Activated T-cell treated with anti-CD3 and anti-CD28 coated beads, Interleukin-2, amount 50 U/mL, for 4 hours (primary cell): ENCODE results near the gene NT5C1B. TPM values are rescaled to one million over a fixed set of nuclear protein-coding genes. Genes with fewer than 3 reads are reported as not detected.

Source experiments
- ATAC-seq, 2 donors: fragments of 200-7000 bp; cut with Tn5 transposase; one replicate each; pipeline ENCODE4 v1.10.0; 2021
- DNase-seq: peaks from one replicate; pipeline ENCODE4 v3.0.0-alpha.2; 2020
- H3K27me3 Mint-ChIP-seq: one replicate; pipeline ENCODE4 v1.8.0; 2021; ENCODE audit warnings: low read depth, mixed read lengths
- H3K36me3 Mint-ChIP-seq: one replicate; pipeline ENCODE4 v1.8.0; 2022; ENCODE audit warnings: mixed read lengths; ENCODE audit not compliant: insufficient read depth
- H3K4me1 Mint-ChIP-seq: one replicate; pipeline ENCODE4 v1.8.0; 2021; ENCODE audit warnings: low read depth, mixed read lengths
- H3K4me3 Mint-ChIP-seq: one replicate; pipeline ENCODE4 v1.8.0; 2021; ENCODE audit warnings: mild to moderate bottlenecking, moderate library complexity, mixed read lengths
- H3K9me3 Mint-ChIP-seq: one replicate; pipeline ENCODE4 v1.8.0; 2021; ENCODE audit warnings: mixed read lengths
- total RNA-seq, 3 donors: library from RNA; stranded (reverse); gene quantifications; one replicate each; pipeline ENCODE4 v1.2.1, GENCODE V29; 2021

The NT5C1B gene
- total RNA-seq, 3 donors from 2014 or later = not detected

DNA sequence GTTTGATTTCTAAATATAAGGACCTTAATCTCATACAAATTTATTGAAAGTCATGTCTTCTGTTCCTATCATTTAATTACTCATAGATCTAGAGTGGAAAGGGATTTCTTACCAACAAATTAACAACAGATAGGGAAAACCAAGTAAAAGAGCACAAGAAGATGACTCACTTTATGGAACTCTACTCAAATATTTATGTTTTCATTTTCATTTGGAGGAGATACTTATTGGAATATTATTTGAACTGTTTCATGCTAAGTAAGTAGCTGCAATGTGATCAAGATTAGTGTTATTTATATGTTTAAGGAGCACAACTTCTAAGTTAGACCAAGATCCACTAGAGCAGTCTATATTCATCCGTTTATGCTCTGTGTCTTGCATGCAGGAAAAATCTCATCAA lies 1.3 kb downstream of the NT5C1B start:
- Mint-ChIP-seq H3K27me3 (no peaks in the 10 kb centered on the region), H3K9me3 (peaks cover 6% of the 10 kb centered on the region), H3K36me3 (peaks cover 25% of the 10 kb centered on the region), H3K4me3 (no peak overlapping the region), H3K4me1 (no peaks in the 10 kb centered on the region)
- ATAC-seq (no peak), DNase-seq (no peak)

GRCh38 chr2:18585526-18585925 lies 3.8 kb downstream of the NT5C1B start:
- Mint-ChIP-seq H3K4me3 (no peak overlapping the region), H3K36me3 (peaks cover 28% of the 10 kb centered on the region), H3K9me3 (peaks cover 6% of the 10 kb centered on the region), H3K4me1 (no peaks in the 10 kb centered on the region), H3K27me3 (no peaks in the 10 kb centered on the region)
- ATAC-seq = no peak
- DNase-seq = no peak

GRCh38 chr2:18584608-18584954 lies 4.8 kb downstream of the NT5C1B start:
- H3K4me1 Mint-ChIP-seq = no peaks in the 10 kb centered on the region
- H3K27me3 Mint-ChIP-seq = no peaks in the 10 kb centered on the region
- peaks cover 25% of the 10 kb centered on the region for H3K36me3 Mint-ChIP-seq

GRCh38 chr2:18583905-18584607 lies 5.3 kb downstream of the NT5C1B start:
- Mint-ChIP-seq H3K27me3 (no peaks in the 10 kb centered on the region), H3K4me3 (no peak overlapping the region)
- no peak for DNase-seq

More at GRCh38 chr2:18584608-18584954, 4.8 kb downstream of the NT5C1B start:
- DNase-seq (no peak), ATAC-seq (no peak)
- H3K9me3 Mint-ChIP-seq = peaks cover 6% of the 10 kb centered on the region
- H3K4me3 Mint-ChIP-seq = no peak overlapping the region

GRCh38 chr2:18580606-18581005 lies 8.8 kb downstream of the NT5C1B start:
- H3K4me3 Mint-ChIP-seq = no peak overlapping the region
- no peaks in the 10 kb centered on the region for H3K4me1 Mint-ChIP-seq
- peaks cover 29% of the 10 kb centered on the region for H3K36me3 Mint-ChIP-seq
- DNase-seq (no peak), ATAC-seq (no peak)
- H3K27me3 Mint-ChIP-seq = no peaks in the 10 kb centered on the region
- H3K9me3 Mint-ChIP-seq = peaks cover 27% of the 10 kb centered on the region

More at GRCh38 chr2:18583905-18584607, 5.3 kb downstream of the NT5C1B start:
- no peak for ATAC-seq
- H3K9me3 Mint-ChIP-seq = peaks cover 12% of the 10 kb centered on the region
- H3K4me1 Mint-ChIP-seq = no peaks in the 10 kb centered on the region
- peaks cover 25% of the 10 kb centered on the region for H3K36me3 Mint-ChIP-seq

DNA sequence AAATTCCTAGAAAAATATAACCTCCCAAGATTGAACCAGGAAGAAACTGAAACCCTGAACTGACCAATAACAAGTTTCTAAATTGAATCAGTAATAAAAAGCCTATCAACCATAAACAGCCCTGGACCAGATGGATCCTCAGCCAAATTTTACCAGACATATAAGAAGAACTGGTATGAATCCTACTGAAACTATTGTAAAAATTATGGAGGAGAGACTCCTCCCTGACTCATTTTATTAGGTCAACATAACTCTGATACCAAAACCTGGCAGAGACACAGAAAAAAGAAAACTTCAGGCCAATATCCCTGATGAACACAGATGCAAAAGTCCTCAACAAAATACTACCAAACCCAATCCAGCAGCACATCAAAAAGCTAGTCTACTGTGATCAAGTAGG lies 11.3 kb downstream of the NT5C1B start:
- peaks cover 31% of the 10 kb centered on the region for H3K36me3 Mint-ChIP-seq
- H3K9me3 Mint-ChIP-seq = peaks cover 21% of the 10 kb centered on the region
- ATAC-seq = no peak
- H3K4me3 Mint-ChIP-seq = no peak overlapping the region
- DNase-seq = no peak
- H3K27me3 Mint-ChIP-seq = no peaks in the 10 kb centered on the region
- H3K4me1 Mint-ChIP-seq = no peaks in the 10 kb centered on the region

- Mint-ChIP-seq H3K4me1 (peaks cover 3% of the 10 kb centered on the region), H3K36me3 (peaks cover 37% of the 10 kb centered on the region), H3K4me3 (no peak overlapping the region), H3K9me3 (peaks cover 3% of the 10 kb centered on the region), H3K27me3 (no peaks in the 10 kb centered on the region)
- ATAC-seq (no peak), DNase-seq (no peak)
These were observed 23.1 kb downstream of the NT5C1B start for GRCh38 chr2:18566145-18566769.

- H3K4me1 Mint-ChIP-seq = peaks cover 37% of the 10 kb centered on the region
- no peaks in the 10 kb centered on the region for H3K9me3 Mint-ChIP-seq
- H3K36me3 Mint-ChIP-seq = peaks cover 21% of the 10 kb centered on the region
- H3K27me3 Mint-ChIP-seq = no peaks in the 10 kb centered on the region
- DNase-seq (no peak), ATAC-seq (no peak)
- peak overlapping the region; percentile 91 for H3K4me3 Mint-ChIP-seq
These were observed 28.6 kb downstream of the NT5C1B start for GRCh38 chr2:18560797-18561085.

DNA sequence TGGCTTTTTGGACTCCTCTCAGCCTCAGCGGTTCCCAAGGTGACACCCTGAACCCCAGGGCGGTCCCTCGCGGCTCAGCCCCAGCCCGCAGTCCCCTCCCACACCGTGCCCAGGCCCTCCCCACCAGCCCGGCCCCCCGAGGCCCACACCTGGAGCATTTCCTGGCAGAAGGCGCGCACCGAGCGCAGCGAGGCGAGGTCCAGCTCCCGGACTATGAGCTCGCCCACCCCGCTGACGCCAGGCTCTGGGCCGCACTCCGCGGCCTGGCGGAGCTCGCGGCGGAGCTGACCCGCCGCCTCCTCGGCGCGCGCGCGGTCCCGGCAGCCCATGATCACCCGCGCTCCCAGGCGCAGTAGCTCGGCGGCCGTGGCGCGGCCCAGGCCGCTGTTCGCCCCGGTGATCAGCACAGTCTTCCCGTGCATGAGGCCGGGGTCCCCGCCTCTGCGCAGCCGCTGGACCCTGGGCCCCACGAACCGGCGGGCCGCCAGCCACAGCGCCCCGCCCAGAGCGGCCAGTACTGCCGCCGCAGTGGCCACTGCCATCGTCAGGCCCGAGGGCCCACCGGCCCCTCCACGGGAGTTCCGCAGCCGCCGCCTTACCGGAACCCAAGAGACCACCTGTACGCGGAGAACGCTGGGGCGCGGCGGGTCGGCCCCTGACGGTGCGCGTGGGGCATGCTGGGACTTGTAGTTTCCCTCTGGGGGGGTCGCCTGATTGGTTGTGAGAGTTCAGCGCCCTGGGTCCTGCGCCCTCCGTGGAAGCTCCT lies 29.2 kb downstream of the NT5C1B start, which contains the start of gene RDH14:
Gene RDH14, minus strand, starts transcription at position 623 of the 766 bp plus-strand sequence. Its CDS starts 81 bp downstream, at position 542.
- ATAC-seq (peak; percentile 95 to 96), DNase-seq (peak; percentile 89)
- Mint-ChIP-seq H3K36me3 (peaks cover 23% of the 10 kb centered on the region), H3K4me1 (peaks cover 37% of the 10 kb centered on the region), H3K27me3 (no peaks in the 10 kb centered on the region), H3K4me3 (peak within 1 kb of the TSS; percentile 91), H3K9me3 (no peaks in the 10 kb centered on the region)

DNA sequence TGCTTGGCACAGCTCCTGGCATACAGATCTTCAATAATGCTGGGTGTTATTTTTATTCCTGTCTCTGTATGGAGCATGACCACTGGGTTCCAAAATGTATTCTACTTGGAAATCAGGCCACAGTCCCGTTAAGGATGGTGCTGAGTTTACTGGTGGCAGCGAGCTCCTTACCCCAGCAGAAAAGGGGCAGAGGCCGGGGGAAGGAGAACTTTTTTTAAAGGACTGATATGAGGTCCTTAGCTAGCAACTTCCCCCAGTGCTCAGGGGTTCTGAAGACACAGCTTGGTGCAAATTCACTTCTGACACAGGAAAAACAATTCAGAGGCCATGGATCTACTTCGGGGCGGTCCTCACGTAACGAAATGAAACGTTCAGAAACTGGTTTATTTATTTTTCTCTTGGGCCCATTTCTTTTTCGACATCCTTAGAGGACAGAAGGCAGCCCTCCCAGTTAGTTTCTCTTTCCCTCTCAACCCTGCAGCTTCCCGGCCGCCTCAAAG lies 29.8 kb downstream of the NT5C1B start:
- Mint-ChIP-seq H3K4me1 (peaks cover 37% of the 10 kb centered on the region), H3K36me3 (peaks cover 22% of the 10 kb centered on the region), H3K9me3 (no peaks in the 10 kb centered on the region), H3K4me3 (peak overlapping the region; percentile 91), H3K27me3 (no peaks in the 10 kb centered on the region)
- DNase-seq = peak; percentile 4
- ATAC-seq = no peak

- Mint-ChIP-seq H3K27me3 (no peaks in the 10 kb centered on the region), H3K9me3 (no peaks in the 10 kb centered on the region), H3K4me1 (peaks cover 41% of the 10 kb centered on the region), H3K4me3 (peak overlapping the region; percentile 91), H3K36me3 (peaks cover 22% of the 10 kb centered on the region)
- no peak for DNase-seq
- no peak for ATAC-seq
These were observed 30.9 kb downstream of the NT5C1B start for GRCh38 chr2:18558458-18558857.

DNA sequence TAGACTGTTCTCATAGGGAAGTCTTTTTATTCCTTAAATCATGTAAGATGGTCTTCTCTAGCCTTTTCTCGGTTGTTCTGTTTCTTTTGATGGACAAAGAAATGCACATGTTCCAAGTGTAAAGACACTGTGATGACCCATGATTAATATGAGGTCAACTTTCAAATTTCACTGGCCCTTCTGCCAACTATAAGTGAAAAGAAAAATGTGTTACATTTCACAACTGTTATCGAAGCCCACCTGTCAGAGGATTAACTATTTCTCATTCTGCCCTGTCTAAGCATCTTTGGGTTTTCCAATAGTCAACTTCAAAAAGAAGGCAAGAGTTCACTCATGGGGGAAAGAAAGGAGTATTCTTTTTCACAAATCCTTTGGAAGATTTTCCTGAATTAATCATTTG lies 32.2 kb downstream of the NT5C1B start:
- Mint-ChIP-seq H3K36me3 (peaks cover 23% of the 10 kb centered on the region), H3K9me3 (no peaks in the 10 kb centered on the region), H3K4me1 (peaks cover 50% of the 10 kb centered on the region), H3K4me3 (no peak overlapping the region), H3K27me3 (no peaks in the 10 kb centered on the region)
- DNase-seq (no peak), ATAC-seq (no peak)

DNA sequence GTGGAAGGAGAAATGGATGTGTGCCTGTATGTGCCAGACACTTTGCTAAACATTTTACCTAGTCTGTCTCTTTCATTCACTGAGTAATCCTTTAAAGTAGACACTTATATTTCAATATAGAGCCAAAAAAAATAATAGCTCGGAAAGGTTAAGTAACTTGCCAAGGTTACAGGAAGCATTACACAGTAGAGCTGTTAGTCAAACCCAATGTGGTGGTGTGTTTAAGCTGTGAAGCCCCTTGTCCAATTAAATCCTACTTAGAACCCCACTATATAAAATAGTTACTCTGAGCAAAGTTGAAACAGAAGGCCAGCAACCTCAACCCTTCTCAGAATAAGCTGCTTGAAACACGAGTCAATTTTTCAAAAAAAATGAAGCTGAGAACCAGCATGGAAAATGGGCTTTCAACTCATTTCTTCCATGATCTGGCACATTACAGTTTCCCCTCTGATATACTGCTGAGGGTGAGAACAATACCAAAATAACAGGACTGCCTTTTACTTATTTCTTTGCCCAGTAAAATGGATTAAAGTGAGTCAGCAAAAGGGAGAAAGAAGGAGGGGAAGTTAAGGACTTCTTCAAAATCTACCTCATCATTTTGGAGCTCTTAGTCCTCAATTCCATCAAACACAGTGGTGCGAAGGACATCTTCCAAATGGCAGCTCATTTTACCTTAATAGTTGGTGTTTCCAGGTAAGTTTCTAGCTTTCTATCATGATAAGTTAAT lies 36.9 kb downstream of the NT5C1B start:
- Mint-ChIP-seq H3K36me3 (peaks cover 25% of the 10 kb centered on the region), H3K4me3 (no peak overlapping the region), H3K27me3 (no peaks in the 10 kb centered on the region), H3K9me3 (no peaks in the 10 kb centered on the region), H3K4me1 (peaks cover 37% of the 10 kb centered on the region)
- ATAC-seq = no peak
- DNase-seq = no peak

DNA sequence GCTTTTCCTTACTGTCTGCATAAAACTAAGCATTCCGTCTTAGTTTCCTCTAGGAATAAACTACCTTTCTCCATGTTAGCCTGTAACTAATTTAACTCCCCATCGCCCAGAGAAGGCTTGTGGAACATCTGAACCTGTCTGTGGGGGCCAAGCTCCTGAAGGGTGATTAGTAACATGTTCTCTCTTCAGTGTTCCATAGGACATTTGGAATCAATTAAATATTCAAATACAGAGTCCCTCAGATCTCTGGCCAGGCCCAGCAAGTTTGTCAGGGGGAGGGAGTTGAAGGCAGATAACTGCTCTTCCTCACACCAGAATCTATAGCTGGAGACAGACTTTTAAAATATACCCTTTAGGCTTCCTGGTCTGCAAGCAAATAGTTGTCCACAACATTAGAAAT lies 37.7 kb downstream of the NT5C1B start:
- ATAC-seq (no peak), DNase-seq (no peak)
- H3K9me3 Mint-ChIP-seq = no peaks in the 10 kb centered on the region
- H3K27me3 Mint-ChIP-seq = no peaks in the 10 kb centered on the region
- peaks cover 22% of the 10 kb centered on the region for H3K36me3 Mint-ChIP-seq
- peaks cover 40% of the 10 kb centered on the region for H3K4me1 Mint-ChIP-seq
- H3K4me3 Mint-ChIP-seq = no peak overlapping the region
